Astrocyte (in vitro differentiated cells and primary cell): ENCODE data around the gene PRTN3. TPM values are rescaled to one million over a fixed set of nuclear protein-coding genes. Genes with fewer than 3 reads are reported as not detected.

ENCODE experiments used
- DNase-seq: peaks from one replicate; pipeline ENCODE4 v3.0.0-alpha.2; 2010; ENCODE audit warnings: low read depth
- FAIRE-seq: peaks from 2 replicates; lab custom pipeline; 2011; peaks lifted over from hg19 to GRCh38; lab: Jason Lieb, UNC
- H2AFZ ChIP-seq: 2 replicates; pipeline ENCODE4 v1.6.0; 2012; ENCODE audit warnings: low read depth, low read length, inconsistent platforms
- H3K27ac ChIP-seq: 2 replicates; pipeline ENCODE4 v1.5.1; 2011; ENCODE audit warnings: low read depth, low read length, inconsistent platforms
- H3K27me3 ChIP-seq: 2 replicates; pipeline ENCODE4 v1.6.0; 2011; ENCODE audit warnings: low read length, inconsistent platforms; ENCODE audit not compliant: insufficient read depth
- H3K36me3 ChIP-seq: 2 replicates; pipeline ENCODE4 v1.5.1; 2011; ENCODE audit warnings: low read length, inconsistent platforms; ENCODE audit not compliant: insufficient read depth
- H3K4me1 ChIP-seq: 2 replicates; pipeline ENCODE4 v1.5.1; 2011; ENCODE audit warnings: low read length, inconsistent platforms; ENCODE audit not compliant: insufficient read depth
- H3K4me2 ChIP-seq: 2 replicates; pipeline ENCODE4 v1.6.0; 2012; ENCODE audit warnings: low read length, inconsistent platforms
- H3K4me3 ChIP-seq: 2 replicates; pipeline ENCODE4 v1.5.1; 2011; ENCODE audit warnings: low read depth, mild to moderate bottlenecking, low read length, inconsistent platforms; ENCODE audit not compliant: insufficient read depth
- H3K79me2 ChIP-seq: 2 replicates; pipeline ENCODE4 v1.6.0; 2012; ENCODE audit warnings: mild to moderate bottlenecking, low read length, inconsistent platforms; ENCODE audit not compliant: insufficient read depth
- H3K9ac ChIP-seq: 2 replicates; pipeline ENCODE4 v1.6.0; 2012; ENCODE audit warnings: mild to moderate bottlenecking, low read length, inconsistent platforms
- H3K9me3 ChIP-seq: 2 replicates; pipeline ENCODE4 v1.5.1; 2012; ENCODE audit warnings: low read depth, mild to moderate bottlenecking, low read length, inconsistent platforms; ENCODE audit not compliant: insufficient read depth
- H4K20me1 ChIP-seq: 2 replicates; pipeline ENCODE4 v1.6.0; 2012; ENCODE audit warnings: low read length, inconsistent platforms; ENCODE audit not compliant: insufficient read depth
- H3K27ac Mint-ChIP-seq: one replicate; pipeline ENCODE4 v1.8.0; 2021; ENCODE audit warnings: mild to moderate bottlenecking, mixed read lengths; ENCODE audit not compliant: unreplicated experiment
- H3K27me3 Mint-ChIP-seq: one replicate; pipeline ENCODE4 v1.8.0; 2021; ENCODE audit warnings: low read depth, mixed read lengths; ENCODE audit not compliant: unreplicated experiment
- H3K36me3 Mint-ChIP-seq: one replicate; pipeline ENCODE4 v1.8.0; 2021; ENCODE audit warnings: low read depth, mixed read lengths; ENCODE audit not compliant: unreplicated experiment
- H3K4me1 Mint-ChIP-seq: one replicate; pipeline ENCODE4 v1.8.0; 2021; ENCODE audit warnings: low read depth, mixed read lengths; ENCODE audit not compliant: unreplicated experiment
- H3K4me3 Mint-ChIP-seq: one replicate; pipeline ENCODE4 v1.8.0; 2021; ENCODE audit warnings: mild to moderate bottlenecking, moderate library complexity, mixed read lengths; ENCODE audit not compliant: unreplicated experiment
- H3K9me3 Mint-ChIP-seq: one replicate; pipeline ENCODE4 v1.8.0; 2021; ENCODE audit warnings: mild to moderate bottlenecking, mixed read lengths; ENCODE audit not compliant: unreplicated experiment
- CTCF ChIP-seq: IDR thresholded peaks from 2 replicates; pipeline ENCODE4 v1.5.1; 2011; ENCODE audit warnings: low read depth, mild to moderate bottlenecking, inconsistent platforms, low read length, moderate library complexity; ENCODE audit not compliant: insufficient read depth
- EZH2 ChIP-seq: IDR thresholded peaks from 2 replicates; pipeline ENCODE4 v1.6.1; 2012; ENCODE audit warnings: mild to moderate bottlenecking, low read length, inconsistent platforms; ENCODE audit not compliant: insufficient read depth
- total RNA-seq: library from RNA; stranded (reverse); gene quantifications from 2 replicates; pipeline ENCODE4 v1.2.1, GENCODE V29; 2021

Gene PRTN3
- total RNA-seq, 1 donor from 2014 or later, result not detected

- Histone ChIP-seq H3K36me3 (no peaks in the 10 kb centered on the region), H3K4me1 (peaks cover 19% of the 10 kb centered on the region), H3K9me3 (no peaks in the 10 kb centered on the region), H4K20me1 (peaks cover 24% of the 10 kb centered on the region), H2AFZ (no peak overlapping the region), H3K4me2 (peak overlapping the region; percentile 31), H3K4me3 (no peak overlapping the region), H3K79me2 (no peaks in the 10 kb centered on the region), H3K27ac (peak overlapping the region; percentile 88), H3K27me3 (no peaks in the 10 kb centered on the region), H3K9ac (peak overlapping the region; percentile 66)
- peaks cover 9% of the 10 kb centered on the region for H3K36me3 Mint-ChIP-seq
- no peak for TF ChIP-seq CTCF
- no peak for TF ChIP-seq EZH2
- no peaks in the 10 kb centered on the region for H3K9me3 Mint-ChIP-seq
- H3K4me3 Mint-ChIP-seq, result no peak overlapping the region
- peaks cover 2% of the 10 kb centered on the region for H3K4me1 Mint-ChIP-seq
- DNase-seq (no peak), FAIRE-seq (no peak)
- no peaks in the 10 kb centered on the region for H3K27me3 Mint-ChIP-seq
- no peak overlapping the region for H3K27ac Mint-ChIP-seq
These were observed 27.9 kb downstream of the PRTN3 start for GRCh38 chr19:868458-869244.

DNA sequence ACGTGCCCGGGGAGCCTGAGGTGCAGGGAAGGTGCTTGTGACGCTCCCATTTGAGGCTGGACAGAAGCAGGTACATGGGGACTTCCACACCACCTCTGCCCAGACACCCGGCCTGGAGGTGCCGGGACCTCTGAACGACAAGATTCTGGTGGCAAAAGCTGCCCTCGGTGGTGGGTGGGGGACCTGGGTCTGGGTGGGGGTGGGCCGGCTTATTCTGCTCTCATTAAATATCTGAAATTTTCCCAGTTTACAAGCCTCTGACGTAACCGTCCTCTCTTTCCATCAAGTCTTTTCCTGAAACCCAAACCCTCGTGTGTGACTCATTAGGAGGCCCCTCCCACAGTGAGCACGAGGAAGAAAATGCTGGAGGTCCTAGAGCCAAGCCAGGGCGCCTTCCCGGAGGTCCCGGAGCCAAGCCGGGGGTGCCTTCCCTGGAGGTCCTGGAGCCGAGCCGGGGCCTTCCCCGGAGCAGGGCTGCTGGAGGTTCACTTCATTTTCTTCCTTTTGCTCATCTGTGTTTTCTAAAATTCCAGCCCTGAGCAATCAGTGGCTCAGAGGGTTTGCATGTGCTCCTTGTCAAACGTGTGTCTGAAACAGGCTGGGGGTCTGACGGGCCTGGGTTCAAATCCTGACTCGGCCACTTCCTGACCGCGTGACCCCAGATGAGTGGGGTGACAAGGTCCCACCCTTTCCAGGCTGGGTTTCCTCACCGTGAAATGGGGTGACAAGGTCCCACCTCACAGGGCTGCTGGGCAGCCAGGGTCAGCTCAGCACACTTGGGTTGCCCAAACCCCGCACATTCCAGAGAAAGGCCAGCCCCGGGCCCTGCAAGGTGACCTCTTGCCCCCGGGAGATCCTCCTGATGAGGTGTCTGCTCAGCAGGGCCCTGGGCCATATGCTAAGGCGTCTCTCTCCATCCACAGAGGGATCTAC is 28.7 kb downstream of the PRTN3 start:
- Histone ChIP-seq H3K27ac (peak overlapping the region; percentile 88), H3K27me3 (no peaks in the 10 kb centered on the region), H4K20me1 (peaks cover 24% of the 10 kb centered on the region), H2AFZ (no peak overlapping the region), H3K9me3 (no peaks in the 10 kb centered on the region), H3K4me2 (peak overlapping the region; percentile 42), H3K9ac (peak overlapping the region; percentile 66), H3K79me2 (no peaks in the 10 kb centered on the region), H3K4me3 (no peak overlapping the region), H3K36me3 (peaks cover 3% of the 10 kb centered on the region), H3K4me1 (peaks cover 19% of the 10 kb centered on the region)
- FAIRE-seq, result peak; percentile 50
- Mint-ChIP-seq H3K27ac (peak overlapping the region; percentile 47), H3K27me3 (no peaks in the 10 kb centered on the region), H3K4me1 (peaks cover 2% of the 10 kb centered on the region), H3K9me3 (no peaks in the 10 kb centered on the region), H3K36me3 (peaks cover 9% of the 10 kb centered on the region), H3K4me3 (no peak overlapping the region)
- peak; percentile 93 for DNase-seq
- no peak for TF ChIP-seq CTCF
- TF ChIP-seq EZH2, result no peak
